HG03025 (cell line): ENCODE data around the gene SLC23A3.
A peak's percentile ranks its signal among the peaks of the same experiment; 100 is the strongest.

ENCODE experiments used
- ATAC-seq: cut with Tn5 transposase; IDR thresholded peaks from one replicate; pipeline ENCODE4 v1.9.1; 2021; ENCODE audit warnings: mild to moderate bottlenecking, moderate library complexity; ENCODE audit not compliant: unreplicated experiment, low FRiP score

The SLC23A3 gene

GRCh38 chr2:219176818-219177551, 7.2 kb upstream of the SLC23A3 start, which contains the start of gene CNPPD1:
TSS of gene CNPPD1 (minus strand) at chr2:219176925. CDS start at chr2:219176828, 97 bp downstream.
- peak; percentile 62 for ATAC-seq

GRCh38 chr2:219175928-219176817, 6.3 kb upstream of the SLC23A3 start:
- ATAC-seq = peak; percentile 23

GRCh38 chr2:219175486-219175885, 5.7 kb upstream of the SLC23A3 start:
- ATAC-seq = no peak

GRCh38 chr2:219174801-219175200, 5.0 kb upstream of the SLC23A3 start:
- no peak for ATAC-seq

DNA sequence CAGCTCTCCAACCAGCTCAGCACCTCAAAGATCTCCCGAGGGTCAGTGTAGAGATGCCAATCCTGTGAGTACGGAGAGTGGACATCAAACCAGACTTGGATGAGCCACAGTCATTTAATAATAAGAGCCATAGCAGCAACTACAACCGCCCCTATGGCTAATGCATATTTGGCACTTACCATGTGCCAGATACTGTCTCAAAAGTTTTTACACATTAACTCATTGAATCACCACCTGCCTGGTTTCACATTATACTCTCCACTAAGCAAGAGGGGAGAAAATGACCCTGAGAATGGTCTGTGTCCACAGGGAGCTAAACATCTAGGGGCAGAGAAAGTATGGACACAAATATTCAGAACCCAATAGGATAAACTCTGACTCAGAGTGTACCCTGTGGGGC, 4.3 kb upstream of the SLC23A3 start:
- ATAC-seq = no peak

DNA sequence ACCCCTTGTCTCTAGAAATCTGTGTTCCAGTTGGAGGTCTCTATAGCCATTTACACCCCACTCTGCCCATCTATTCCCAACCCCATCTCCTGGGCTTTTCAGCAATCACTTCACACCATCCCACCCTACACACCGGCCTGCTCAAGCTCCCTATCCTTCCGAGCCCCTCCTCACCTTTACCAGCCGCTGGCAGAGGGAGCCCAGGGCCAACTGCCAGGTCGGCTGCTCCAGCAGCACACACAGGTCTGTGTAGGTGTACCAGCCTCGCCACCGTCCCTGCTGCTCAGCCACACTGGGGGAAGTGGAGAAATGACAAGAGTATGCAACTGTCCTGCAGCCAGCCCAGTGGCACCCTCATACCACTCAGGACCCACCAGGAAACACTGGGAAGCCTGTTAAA, 3.3 kb upstream of the SLC23A3 start:
- no peak for ATAC-seq

DNA sequence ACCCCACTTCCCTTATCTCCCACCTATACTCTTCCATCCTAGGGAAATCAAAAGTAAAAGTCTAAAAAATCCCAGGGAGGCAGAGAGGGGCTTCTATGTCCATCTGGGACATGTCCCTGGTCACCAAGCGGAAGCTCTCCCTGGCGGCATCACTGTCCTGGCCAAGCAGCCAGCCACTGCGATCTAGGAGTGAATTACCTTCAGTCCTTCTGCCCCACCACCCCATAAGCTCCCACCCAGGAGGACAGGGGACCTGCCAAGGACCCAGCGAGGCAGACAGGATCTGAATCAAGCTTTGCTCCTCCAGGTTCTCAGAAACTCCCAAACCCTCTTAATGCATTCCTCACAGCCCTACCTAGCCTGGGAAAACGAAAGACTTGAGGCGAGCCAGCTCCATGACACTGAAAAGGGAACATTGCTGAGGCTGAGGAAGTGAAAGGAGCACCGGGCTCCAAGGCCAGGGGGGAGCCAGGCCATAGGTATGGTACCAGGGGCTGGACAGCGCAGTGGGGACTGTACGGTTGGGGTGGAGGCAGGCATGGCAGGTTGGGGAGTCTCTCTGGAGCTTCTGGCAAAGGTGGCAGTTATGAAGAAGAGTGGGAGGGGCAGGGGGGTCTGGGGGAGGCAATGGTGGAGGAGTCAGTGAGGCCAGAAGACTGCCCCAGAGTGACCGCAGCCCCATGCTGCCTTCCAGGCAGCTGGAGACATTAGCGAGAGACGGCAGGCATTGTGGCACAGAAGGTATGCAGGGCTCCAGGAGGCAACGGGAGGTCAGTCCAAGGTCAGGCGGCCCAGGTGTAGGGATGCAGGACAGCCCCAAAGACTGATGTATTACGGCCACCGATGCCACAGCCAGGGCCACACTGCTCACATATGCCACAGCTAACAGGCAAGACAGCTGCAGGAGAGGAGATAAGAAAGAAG, 2.7 kb upstream of the SLC23A3 start:
- ATAC-seq = no peak

GRCh38 chr2:219171231-219171651, 1.4 kb upstream of the SLC23A3 start:
- no peak for ATAC-seq

GRCh38 chr2:219168932-219169331, 897 bp downstream of the SLC23A3 start:
- ATAC-seq = no peak

DNA sequence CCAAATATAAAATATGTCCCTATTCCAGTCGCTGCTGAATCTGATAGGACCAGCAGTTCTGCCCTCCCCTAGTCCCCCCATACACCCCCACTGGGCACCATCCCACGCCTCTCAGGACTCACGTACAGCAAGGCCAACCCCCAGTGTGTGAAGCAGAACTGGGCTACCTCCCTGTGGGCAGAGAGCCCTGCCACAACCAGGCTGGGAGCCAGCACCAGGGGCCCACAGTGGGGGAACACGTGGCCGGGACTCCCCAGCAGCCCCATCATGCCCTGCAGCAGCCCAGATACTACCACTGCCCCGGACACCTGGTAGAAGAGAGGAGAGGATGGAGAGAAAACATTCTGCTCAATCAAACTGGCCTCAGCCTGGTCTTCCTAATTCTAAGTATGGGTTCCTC, 1.3 kb downstream of the SLC23A3 start:
- ATAC-seq = no peak

DNA sequence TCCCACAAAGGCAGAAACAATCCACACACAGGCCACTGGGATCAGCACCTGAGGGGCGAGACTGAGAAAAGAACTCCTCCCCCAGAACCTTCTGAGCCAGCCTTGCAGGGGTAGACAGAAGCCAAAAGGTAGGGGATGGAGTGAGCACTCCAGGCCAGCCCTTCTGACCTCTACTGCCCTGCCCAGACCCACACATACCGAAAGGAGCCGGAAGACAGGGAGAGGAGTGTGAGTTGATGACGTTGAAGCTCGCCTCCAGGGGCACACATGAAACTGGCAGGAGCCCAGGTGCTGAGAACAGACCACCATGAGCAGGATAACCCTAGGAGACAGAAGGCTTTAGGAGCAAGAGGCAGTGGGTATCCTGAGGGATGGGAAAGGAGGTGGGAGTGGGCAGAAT, 1.8 kb downstream of the SLC23A3 start:
- no peak for ATAC-seq

DNA sequence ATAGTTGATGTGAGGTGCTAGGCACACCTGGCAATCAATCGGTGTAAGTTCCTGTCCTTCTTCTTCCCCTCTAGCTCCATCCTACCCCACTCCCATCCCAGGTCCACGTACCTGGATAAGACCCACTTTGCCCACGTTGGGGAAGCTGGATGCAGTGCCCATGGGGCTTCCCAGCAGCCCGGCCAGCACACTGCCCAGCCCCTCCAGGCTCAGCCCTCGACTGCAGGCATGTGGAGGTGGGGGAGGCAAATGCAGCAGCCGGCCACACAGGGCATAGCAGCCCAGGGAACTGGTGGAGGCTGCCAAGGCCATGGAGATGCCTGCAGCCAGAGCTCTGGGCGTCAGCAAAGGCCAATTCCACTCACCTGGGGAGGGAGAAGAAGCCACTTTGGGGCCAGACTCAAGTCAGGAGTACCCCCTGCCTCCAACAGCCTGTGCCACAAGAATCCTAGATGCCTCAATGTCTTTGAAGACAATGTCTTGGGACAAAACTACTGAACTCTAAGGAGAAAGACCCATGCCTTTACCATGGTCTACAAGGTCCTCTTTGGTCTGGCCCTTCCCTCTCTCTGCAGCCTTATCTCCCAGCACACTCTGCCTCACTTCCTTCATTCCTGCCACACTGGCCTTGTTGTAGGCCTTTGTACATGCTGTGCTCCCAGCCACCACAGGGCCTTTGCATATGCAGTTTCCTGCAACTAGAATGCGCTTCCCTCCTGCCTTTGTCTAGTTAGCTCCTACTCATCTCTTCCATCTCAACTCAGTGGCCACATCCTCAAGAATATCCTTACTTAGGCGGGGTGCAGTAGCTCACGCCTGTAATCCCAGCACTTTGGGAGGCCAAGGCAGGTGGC, 4.5 kb downstream of the SLC23A3 start:
- no peak for ATAC-seq

- ATAC-seq = no peak
These were observed 6.7 kb downstream of the SLC23A3 start for GRCh38 chr2:219163156-219163555.

DNA sequence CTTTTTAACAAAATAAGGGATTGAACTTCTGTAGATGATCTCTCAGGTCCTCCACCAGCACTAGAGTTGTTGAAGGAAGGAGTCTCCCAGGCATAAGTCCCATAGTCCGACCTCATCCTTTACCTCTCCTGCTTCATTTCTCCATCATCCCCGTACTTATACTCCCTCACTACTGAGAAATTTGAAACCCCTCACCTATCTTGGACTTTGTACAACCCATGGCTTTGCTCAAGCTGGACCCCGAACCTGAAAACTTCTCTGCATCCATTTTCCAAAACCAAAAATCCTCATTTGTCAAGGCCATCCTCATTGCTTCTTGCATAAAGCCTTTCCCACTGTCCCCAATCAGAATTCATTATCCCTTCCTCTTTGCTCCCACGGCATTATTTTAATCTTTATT, 8.7 kb downstream of the SLC23A3 start:
- no peak for ATAC-seq

- peak; percentile 85 for ATAC-seq
These were observed 9.4 kb downstream of the SLC23A3 start, which contains the start of gene NHEJ1 for GRCh38 chr2:219160186-219161017. TSS of gene NHEJ1 (minus strand) at chr2:219160815. CDS start at chr2:219158362, 2,453 bp downstream.

DNA sequence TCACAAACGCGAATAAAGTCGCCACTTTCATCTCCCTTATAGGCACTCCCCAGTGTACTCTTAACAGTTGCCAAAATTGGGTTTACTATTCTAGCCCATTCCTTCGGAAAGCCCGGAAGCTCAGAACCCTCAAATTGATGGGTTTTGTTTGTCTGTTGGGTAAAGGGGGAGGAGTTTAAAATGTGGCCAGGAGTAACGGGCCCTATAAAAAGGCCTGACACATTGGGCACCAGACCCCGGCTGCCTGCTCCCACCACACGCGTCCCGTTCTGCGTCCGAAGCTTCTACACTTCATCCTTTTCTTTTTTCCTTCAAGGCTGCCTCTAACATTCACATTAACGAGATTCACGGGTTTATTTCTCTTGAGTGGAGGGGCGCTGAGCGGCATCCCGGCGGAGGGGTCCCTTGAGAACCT, 10.1 kb downstream of the SLC23A3 start:
- ATAC-seq = no peak

GRCh38 chr2:219158586-219158985, 11.2 kb downstream of the SLC23A3 start:
- ATAC-seq = no peak

GRCh38 chr2:219158025-219158424, 11.8 kb downstream of the SLC23A3 start:
- ATAC-seq = no peak

- ATAC-seq = no peak
These were observed 12.4 kb downstream of the SLC23A3 start for GRCh38 chr2:219157396-219157795.
